ENCODE measurements around the gene LRRC34.

Gene LRRC34

GRCh38 chr3:169813757-169814517 is 1.2 kb upstream of the LRRC34 start:
- peak; percentile 54 to 69 for DNase-seq (ENCODE audit: low read depth in 2 of 2)

- no peak for DNase-seq (ENCODE audit: low read depth in 2 of 2)
Observed at GRCh38 chr3:169813278-169813677, 574 bp upstream of the LRRC34 start.

GRCh38 chr3:169811631-169812331 is 923 bp downstream of the LRRC34 start:
- DNase-seq (ENCODE audit: low read depth in 2 of 2) = no peak

- no peak for DNase-seq (ENCODE audit: low read depth in 2 of 2)
Observed at GRCh38 chr3:169809230-169809795, 3.4 kb downstream of the LRRC34 start.

- DNase-seq (ENCODE audit: low read depth in 2 of 2) = no peak
Observed at GRCh38 chr3:169804681-169805080, 8.0 kb downstream of the LRRC34 start.

GRCh38 chr3:169792359-169792758 is 20.3 kb downstream of the LRRC34 start:
- no peak for DNase-seq (ENCODE audit: low read depth in 2 of 2)

GRCh38 chr3:169790687-169791429 is 21.8 kb downstream of the LRRC34 start:
- no peak for DNase-seq (ENCODE audit: low read depth in 2 of 2)

- DNase-seq (ENCODE audit: low read depth in 2 of 2) = no peak
Observed at GRCh38 chr3:169790219-169790618, 22.5 kb downstream of the LRRC34 start.

- DNase-seq (ENCODE audit: low read depth in 2 of 2) = no peak
Observed at GRCh38 chr3:169787791-169788190, 24.9 kb downstream of the LRRC34 start.

- no peak for DNase-seq (ENCODE audit: low read depth in 2 of 2)
Observed at GRCh38 chr3:169787120-169787519, 25.6 kb downstream of the LRRC34 start.

- no peak for DNase-seq (ENCODE audit: low read depth in 2 of 2)
Observed at GRCh38 chr3:169781209-169781855, 31.4 kb downstream of the LRRC34 start.

GRCh38 chr3:169780742-169781141 is 32.0 kb downstream of the LRRC34 start:
- DNase-seq (ENCODE audit: low read depth in 2 of 2) = no peak

GRCh38 chr3:169777822-169778221 is 34.9 kb downstream of the LRRC34 start:
- DNase-seq (ENCODE audit: low read depth in 2 of 2) = no peak

GRCh38 chr3:169774186-169774585 is 38.5 kb downstream of the LRRC34 start:
- DNase-seq (ENCODE audit: low read depth in 2 of 2) = no peak

GRCh38 chr3:169772897-169773816 is 39.5 kb downstream of the LRRC34 start, which contains the start of gene MYNN:
TSS of gene MYNN (plus strand) at chr3:169773396. CDS start at chr3:169774296, 900 bp downstream.
- DNase-seq (ENCODE audit: low read depth in 2 of 2) = peak; percentile 86 to 88

GRCh38 chr3:169772305-169772896 is 40.3 kb downstream of the LRRC34 start:
- peak in 1 of 2 donors; percentile 49 for DNase-seq (ENCODE audit: low read depth in 2 of 2)

- no peak for DNase-seq (ENCODE audit: low read depth in 2 of 2)
Observed at GRCh38 chr3:169771497-169772304, 41.0 kb downstream of the LRRC34 start.

- peak in 1 of 2 donors; percentile 39 for DNase-seq (ENCODE audit: low read depth in 2 of 2)
Observed at GRCh38 chr3:169769287-169770181, 43.2 kb downstream of the LRRC34 start, which contains the start of gene ACTRT3. TSS of gene ACTRT3 (minus strand) at chr3:169769561. CDS start at chr3:169769520, 41 bp downstream.

Measured in stimulated activated CD8-positive, alpha-beta memory T cell treated with anti-CD3 and anti-CD28 coated beads, Interleukin-15, amount 100 ng/mL, for 4 hours (primary cell).